Measurements from ENCODE around the gene ANGPTL2. TPM values are rescaled to one million over a fixed set of nuclear protein-coding genes. Genes with fewer than 3 reads are reported as not detected.

Gene ANGPTL2
- total RNA-seq, 5 donors from 2014 or later (not counting 1 experiment from before 2014, with no cell fraction given), result 0.10 to 0.82 (median 0.13) TPM; not detected in 2

DNA sequence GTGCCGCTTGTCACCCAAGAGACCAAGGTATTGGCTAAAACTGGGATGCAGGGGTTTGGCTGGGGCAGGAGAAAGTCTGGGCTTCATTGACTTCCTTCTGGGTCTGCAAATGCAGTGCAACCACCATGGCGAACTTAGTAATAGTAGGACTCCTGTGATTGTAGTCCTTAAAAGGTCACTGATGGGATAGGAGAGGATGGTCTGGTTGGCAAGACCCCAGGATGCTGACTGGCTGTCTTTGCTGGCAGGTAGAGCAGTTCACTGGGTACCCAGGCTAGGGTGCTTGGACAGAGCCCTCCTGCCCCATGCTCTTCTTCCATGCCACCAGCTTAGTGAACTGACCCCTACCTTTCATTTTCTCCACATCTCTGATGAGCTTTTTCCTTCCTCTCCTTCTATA lies 37.2 kb downstream of the ANGPTL2 start:
- CTCF ChIA-PET, result no interaction called here
- ATAC-seq (replicated peaks in 1 of 4) (no peak), DNase-seq (no peak)
- H3K9me3 Mint-ChIP-seq, result no peaks in the 10 kb centered on the region
- peaks cover 8 to 11% of the 10 kb centered on the region in 2 experiments for H3K4me1 ChIP-seq (ENCODE audit: control insufficient read depth in 1 of 2, extremely low read depth in 1 of 2, insufficient read depth in 2 of 2, low read length in 2 of 2)
- peaks cover 14 to 17% (median 15%) of the 10 kb centered on the region in 3 donors for H3K4me1 Mint-ChIP-seq
- 100% methylated on average over 1 of the region's 2 CpGs for WGBS (ENCODE audit: insufficient coverage)
- no peaks in the 10 kb centered on the region for H3K36me3 ChIP-seq (ENCODE audit: control insufficient read depth in 2 of 2, extremely low read depth in 1 of 2, insufficient read depth in 1 of 2, low read length in 1 of 2)
- H3K36me3 Mint-ChIP-seq, result peaks cover 19% of the 10 kb centered on the region
- POLR2A ChIA-PET, result no interaction called here
- H3K4me3 ChIP-seq (ENCODE audit: control insufficient read depth in 1 of 2, extremely low read depth in 1 of 2, low read length in 1 of 2), result no peak overlapping the region
- peak overlapping the region in 1 of 3 donors; percentile 12 for H3K4me3 Mint-ChIP-seq
- H3K9me3 ChIP-seq, result no peaks in the 10 kb centered on the region
- no peak overlapping the region for H3K27ac ChIP-seq (ENCODE audit: low read length)
- no peak overlapping the region for H3K27ac Mint-ChIP-seq
- H3K27me3 ChIP-seq (replicated peaks in 1 of 2; ENCODE audit: control insufficient read depth in 2 of 2, extremely low read depth in 1 of 2, insufficient read depth in 2 of 2, low read length in 1 of 2), result no peaks in the 10 kb centered on the region
- peaks cover 0 to 11% of the 10 kb centered on the region in 2 donors for H3K27me3 Mint-ChIP-seq

DNA sequence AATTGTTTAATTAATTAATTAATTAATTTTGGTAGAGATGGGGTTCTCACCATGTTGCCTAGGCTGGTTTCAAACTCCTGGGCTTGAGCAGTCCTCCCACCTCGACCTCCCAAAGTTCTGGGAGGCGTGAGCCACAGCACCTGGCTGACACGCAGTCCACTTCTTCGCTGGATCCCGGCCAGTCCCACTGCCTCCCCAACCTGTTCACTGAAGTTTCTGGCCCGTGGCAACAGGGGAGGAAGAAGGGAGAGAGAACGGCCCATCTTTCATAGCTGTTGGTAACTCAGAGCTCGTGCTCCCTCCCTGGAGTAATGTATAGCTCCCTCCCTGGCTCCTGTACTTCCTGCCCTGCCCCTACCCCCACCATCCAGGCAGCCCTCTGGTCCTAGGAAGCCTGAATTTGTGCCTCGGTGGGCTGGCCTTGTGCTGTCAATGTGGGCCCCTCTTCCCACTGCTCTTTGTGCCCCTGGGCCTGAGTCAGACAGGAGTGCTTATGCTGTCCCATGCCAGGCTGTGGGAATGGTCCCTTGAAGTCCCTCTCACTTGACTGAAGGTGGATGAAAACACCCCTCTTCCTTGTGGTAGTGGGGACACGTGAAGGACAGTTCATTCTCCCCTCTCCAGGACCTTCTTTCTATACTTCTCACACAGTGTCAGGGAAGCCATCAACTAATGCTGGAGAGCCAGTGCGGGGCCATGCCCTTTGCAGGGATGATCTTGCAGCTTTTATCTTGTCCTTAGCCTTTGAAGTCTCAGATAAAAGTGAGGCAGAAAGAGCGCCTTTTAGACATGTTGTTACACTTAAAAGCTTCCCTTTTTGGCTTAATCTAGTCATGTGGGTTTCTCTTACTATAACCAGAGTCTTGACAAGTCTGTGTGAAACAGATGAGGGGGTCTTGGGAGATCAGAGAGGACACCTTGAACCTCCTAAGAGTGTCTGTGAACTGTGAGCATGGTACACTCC lies 38.1 kb downstream of the ANGPTL2 start:
- peaks cover 14 to 17% (median 15%) of the 10 kb centered on the region in 3 donors for H3K4me1 Mint-ChIP-seq
- H3K27ac Mint-ChIP-seq, result no peak overlapping the region
- Histone ChIP-seq H3K27me3 (replicated peaks in 1 of 2; ENCODE audit: control insufficient read depth in 2 of 2, extremely low read depth in 1 of 2, insufficient read depth in 2 of 2, low read length in 1 of 2) (no peaks in the 10 kb centered on the region), H3K27ac (ENCODE audit: low read length) (no peak overlapping the region), H3K9me3 (no peaks in the 10 kb centered on the region), H3K4me1 (ENCODE audit: control insufficient read depth in 1 of 2, extremely low read depth in 1 of 2, insufficient read depth in 2 of 2, low read length in 2 of 2) (peaks cover 8 to 11% of the 10 kb centered on the region in 2 experiments), H3K4me3 (ENCODE audit: control insufficient read depth in 1 of 2, extremely low read depth in 1 of 2, low read length in 1 of 2) (no peak overlapping the region), H3K36me3 (ENCODE audit: control insufficient read depth in 2 of 2, extremely low read depth in 1 of 2, insufficient read depth in 1 of 2, low read length in 1 of 2) (no peaks in the 10 kb centered on the region)
- POLR2A ChIA-PET, result no interaction called here
- peaks cover 21% of the 10 kb centered on the region for H3K36me3 Mint-ChIP-seq
- DNase-seq, result peak in 1 of 35 experiments; percentile 16
- WGBS (ENCODE audit: insufficient coverage), result 67% methylated on average over 1 of the region's 12 CpGs
- peaks cover 0 to 6% of the 10 kb centered on the region in 2 donors for H3K27me3 Mint-ChIP-seq
- no peaks in the 10 kb centered on the region for H3K9me3 Mint-ChIP-seq
- CTCF ChIA-PET, result no interaction called here
- peak in 2 of 4 experiments; percentile 42 to 64 for ATAC-seq (replicated peaks in 1 of 4)
- H3K4me3 Mint-ChIP-seq, result peak overlapping the region in 1 of 3 donors; percentile 12

DNA sequence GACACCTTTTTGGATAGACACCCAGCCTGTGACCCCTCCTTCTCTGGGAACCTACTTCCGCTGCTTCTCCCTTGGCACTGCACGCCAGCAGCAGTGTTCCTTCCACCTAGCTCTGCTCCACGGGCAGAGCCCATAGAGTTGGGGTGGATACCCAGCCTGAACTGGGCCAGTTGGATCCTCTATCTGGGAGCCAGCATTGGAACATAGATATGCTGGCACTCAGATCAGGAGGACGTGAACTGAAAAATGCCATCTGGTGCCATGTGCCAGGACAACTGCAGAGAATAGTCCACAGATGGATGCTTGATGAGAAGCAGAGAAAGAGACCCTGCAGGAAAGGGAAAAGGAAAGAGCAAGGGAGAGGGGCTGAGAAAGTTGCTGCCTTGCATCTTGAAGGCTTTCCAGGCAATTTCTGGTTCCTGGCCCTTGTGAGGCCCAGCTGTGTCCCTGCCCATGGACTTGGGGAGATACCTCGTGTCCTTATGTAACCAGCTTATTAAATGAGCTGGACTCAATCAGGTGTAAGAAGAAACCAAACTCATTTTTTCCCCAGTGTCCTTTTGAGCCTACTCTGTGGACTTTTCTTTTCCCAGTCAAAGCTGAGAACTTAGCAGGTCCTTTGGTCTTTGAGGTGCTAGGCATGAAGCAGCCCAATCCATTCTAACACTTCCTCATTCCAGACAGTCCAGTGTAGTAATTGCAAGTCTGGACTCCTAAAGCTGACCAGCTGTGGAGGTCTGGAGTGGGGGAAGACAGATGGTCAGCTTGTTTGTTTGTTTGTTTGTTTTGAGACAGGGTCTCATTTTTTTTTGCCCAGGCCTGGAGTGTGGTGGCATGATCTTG lies 39.1 kb downstream of the ANGPTL2 start:
- no peaks in the 10 kb centered on the region for H3K9me3 Mint-ChIP-seq
- no peak overlapping the region for H3K4me3 Mint-ChIP-seq
- no peak overlapping the region for H3K27ac Mint-ChIP-seq
- peaks cover 14 to 17% (median 15%) of the 10 kb centered on the region in 3 donors for H3K4me1 Mint-ChIP-seq
- Histone ChIP-seq H3K9me3 (no peaks in the 10 kb centered on the region), H3K27ac (ENCODE audit: low read length) (no peak overlapping the region), H3K4me3 (ENCODE audit: control insufficient read depth in 1 of 2, extremely low read depth in 1 of 2, low read length in 1 of 2) (no peak overlapping the region), H3K4me1 (ENCODE audit: control insufficient read depth in 1 of 2, extremely low read depth in 1 of 2, insufficient read depth in 2 of 2, low read length in 2 of 2) (peaks cover 8 to 11% of the 10 kb centered on the region in 2 experiments), H3K27me3 (replicated peaks in 1 of 2; ENCODE audit: control insufficient read depth in 2 of 2, extremely low read depth in 1 of 2, insufficient read depth in 2 of 2, low read length in 1 of 2) (no peaks in the 10 kb centered on the region), H3K36me3 (ENCODE audit: control insufficient read depth in 2 of 2, extremely low read depth in 1 of 2, insufficient read depth in 1 of 2, low read length in 1 of 2) (no peaks in the 10 kb centered on the region)
- H3K36me3 Mint-ChIP-seq, result peaks cover 26% of the 10 kb centered on the region
- no peak for ATAC-seq (replicated peaks in 1 of 4)
- H3K27me3 Mint-ChIP-seq, result peaks cover 0 to 6% of the 10 kb centered on the region in 2 donors
- POLR2A ChIA-PET, result no interaction called here
- CTCF ChIA-PET, result no interaction called here
- 93% methylated on average over 5 of the region's 5 CpGs for WGBS (ENCODE audit: insufficient coverage)
- DNase-seq, result no peak

DNA sequence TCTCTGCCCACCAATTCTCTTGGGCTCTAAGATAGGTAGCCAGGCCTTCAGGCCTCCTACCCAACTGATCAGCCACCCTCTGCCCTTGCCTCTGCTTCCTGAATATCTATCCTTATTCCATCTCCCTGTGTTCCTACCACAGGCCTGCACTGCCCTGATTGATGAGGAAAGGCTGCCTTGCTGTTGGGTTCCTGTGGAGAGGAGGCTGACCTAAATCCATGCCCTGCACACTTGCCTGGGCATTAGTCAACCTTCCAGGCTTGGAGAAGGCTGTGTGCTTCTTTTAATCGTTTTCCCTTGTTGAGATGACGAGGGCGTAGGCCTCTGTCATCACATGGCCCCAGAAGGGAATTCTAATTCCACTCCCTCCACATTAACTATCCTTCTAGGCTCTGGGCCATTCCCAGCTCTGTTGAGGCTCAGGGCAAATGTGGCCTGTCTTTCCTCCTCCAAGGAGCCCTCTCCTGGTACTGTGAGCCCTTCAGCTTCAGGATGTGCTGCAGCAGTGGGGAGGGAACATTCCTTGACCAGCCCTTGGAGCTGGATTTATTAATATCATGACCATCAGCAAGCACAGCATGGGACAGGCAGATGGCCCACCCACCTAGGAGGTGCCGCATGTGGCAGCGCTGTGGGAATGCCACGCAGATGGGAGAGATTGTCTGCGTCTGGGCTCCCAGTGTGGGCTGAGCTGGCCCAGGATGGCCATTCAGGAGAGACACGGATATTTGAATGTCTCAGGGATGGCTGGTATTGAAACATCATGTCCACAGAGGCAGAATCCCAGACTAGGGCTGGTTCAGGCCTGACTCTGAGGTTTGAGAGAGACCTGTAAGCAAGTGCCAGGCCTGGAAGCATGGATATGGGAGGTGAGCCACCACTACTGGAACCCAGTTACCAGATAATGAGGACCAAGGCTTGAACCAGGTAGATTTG lies 40.9 kb downstream of the ANGPTL2 start:
- DNase-seq (no peak), ATAC-seq (replicated peaks in 1 of 4) (no peak)
- H3K36me3 ChIP-seq (ENCODE audit: control insufficient read depth in 2 of 2, extremely low read depth in 1 of 2, insufficient read depth in 1 of 2, low read length in 1 of 2), result no peaks in the 10 kb centered on the region
- no peaks in the 10 kb centered on the region for H3K9me3 ChIP-seq
- H3K27me3 Mint-ChIP-seq, result peaks cover 0 to 6% of the 10 kb centered on the region in 2 donors
- peaks cover 10 to 17% (median 15%) of the 10 kb centered on the region in 3 donors for H3K4me1 Mint-ChIP-seq
- WGBS (ENCODE audit: insufficient coverage), result 88% methylated on average over 6 of the region's 8 CpGs
- ChIA-PET POLR2A (no interaction called here), CTCF (no interaction called here)
- H3K27ac Mint-ChIP-seq, result no peak overlapping the region
- H3K27ac ChIP-seq (ENCODE audit: low read length), result no peak overlapping the region
- no peaks in the 10 kb centered on the region for H3K9me3 Mint-ChIP-seq
- H3K36me3 Mint-ChIP-seq, result peaks cover 20% of the 10 kb centered on the region
- peaks cover 8 to 11% of the 10 kb centered on the region in 2 experiments for H3K4me1 ChIP-seq (ENCODE audit: control insufficient read depth in 1 of 2, extremely low read depth in 1 of 2, insufficient read depth in 2 of 2, low read length in 2 of 2)
- no peak overlapping the region for H3K4me3 Mint-ChIP-seq
- H3K27me3 ChIP-seq (replicated peaks in 1 of 2; ENCODE audit: control insufficient read depth in 2 of 2, extremely low read depth in 1 of 2, insufficient read depth in 2 of 2, low read length in 1 of 2), result peaks cover 0 to 5% of the 10 kb centered on the region in 2 experiments
- H3K4me3 ChIP-seq (ENCODE audit: control insufficient read depth in 1 of 2, extremely low read depth in 1 of 2, low read length in 1 of 2), result no peak overlapping the region

DNA sequence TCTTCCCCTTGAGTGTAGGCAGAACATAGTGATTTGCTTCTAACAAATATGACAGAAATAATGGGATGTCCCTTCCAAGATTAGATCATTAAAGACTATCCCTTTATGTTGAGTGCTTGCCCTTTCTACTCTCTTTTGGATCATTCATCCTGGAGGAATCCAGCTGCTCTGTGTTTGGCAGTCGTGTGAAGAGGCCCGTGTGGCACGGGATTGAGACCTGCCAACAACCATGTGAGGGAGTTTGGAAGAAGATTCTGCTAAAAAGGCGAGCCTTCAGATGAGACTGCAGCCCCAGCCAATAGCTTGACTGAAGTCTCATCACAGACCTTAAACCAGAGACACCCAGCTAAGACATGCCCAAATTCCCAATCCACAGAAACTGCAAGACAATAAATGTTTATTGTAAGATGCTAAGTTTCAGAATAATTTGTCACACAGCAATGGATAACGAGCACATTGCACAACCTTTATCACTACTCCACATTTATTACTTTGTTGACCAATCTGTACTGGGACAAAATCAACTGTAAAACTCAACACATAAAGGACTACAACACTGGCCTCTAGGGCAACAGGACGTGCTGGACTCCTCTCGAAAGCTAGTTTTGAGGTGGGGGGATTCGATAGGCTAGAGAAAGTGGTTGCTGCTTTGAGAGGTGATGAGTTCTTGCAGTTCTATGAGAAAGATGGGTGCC lies 42.8 kb downstream of the ANGPTL2 start:
- ChIA-PET POLR2A (no interaction called here), CTCF (no interaction called here)
- ATAC-seq (replicated peaks in 1 of 4) (no peak), DNase-seq (no peak)
- Mint-ChIP-seq H3K4me3 (no peak overlapping the region), H3K27ac (no peak overlapping the region), H3K27me3 (peaks cover 0 to 5% of the 10 kb centered on the region in 2 donors), H3K9me3 (no peaks in the 10 kb centered on the region), H3K36me3 (peaks cover 20% of the 10 kb centered on the region), H3K4me1 (peaks cover 4 to 7% (median 5%) of the 10 kb centered on the region in 3 donors)
- Histone ChIP-seq H3K9me3 (no peaks in the 10 kb centered on the region), H3K4me1 (ENCODE audit: control insufficient read depth in 1 of 2, extremely low read depth in 1 of 2, insufficient read depth in 2 of 2, low read length in 2 of 2) (peaks cover 3% of the 10 kb centered on the region in 2 experiments), H3K36me3 (ENCODE audit: control insufficient read depth in 2 of 2, extremely low read depth in 1 of 2, insufficient read depth in 1 of 2, low read length in 1 of 2) (no peaks in the 10 kb centered on the region), H3K27ac (ENCODE audit: low read length) (no peak overlapping the region), H3K27me3 (replicated peaks in 1 of 2; ENCODE audit: control insufficient read depth in 2 of 2, extremely low read depth in 1 of 2, insufficient read depth in 2 of 2, low read length in 1 of 2) (peaks cover 0 to 8% of the 10 kb centered on the region in 2 experiments), H3K4me3 (ENCODE audit: control insufficient read depth in 1 of 2, extremely low read depth in 1 of 2, low read length in 1 of 2) (no peak overlapping the region)
- 92% methylated on average over 6 of the region's 8 CpGs for WGBS (ENCODE audit: insufficient coverage)

All from T-cell (primary cell).